GM18951 (cell line): ENCODE data around the gene CLIC6.

ENCODE experiments used
- POLR2A ChIP-seq: IDR thresholded peaks from 4 replicates; pipeline ENCODE4 v1.6.1; 2011; ENCODE audit warnings: mild to moderate bottlenecking; ENCODE audit not compliant: insufficient read length, insufficient read depth; ENCODE audit errors: extremely low read depth
- in situ Hi-C: fragments of 300-500 bp; cut with MboI; formaldehyde crosslinking; loops from one replicate; pipeline ENCODE4 v1.12.0; 2022; ENCODE audit warnings: low sequenced_read_pairs, mixed read lengths, inconsistent platforms; ENCODE audit not compliant: unreplicated experiment

Gene CLIC6

GRCh38 chr21:34745557-34746255 is 76.9 kb downstream of the CLIC6 start:
- no peak for TF ChIP-seq POLR2A

DNA sequence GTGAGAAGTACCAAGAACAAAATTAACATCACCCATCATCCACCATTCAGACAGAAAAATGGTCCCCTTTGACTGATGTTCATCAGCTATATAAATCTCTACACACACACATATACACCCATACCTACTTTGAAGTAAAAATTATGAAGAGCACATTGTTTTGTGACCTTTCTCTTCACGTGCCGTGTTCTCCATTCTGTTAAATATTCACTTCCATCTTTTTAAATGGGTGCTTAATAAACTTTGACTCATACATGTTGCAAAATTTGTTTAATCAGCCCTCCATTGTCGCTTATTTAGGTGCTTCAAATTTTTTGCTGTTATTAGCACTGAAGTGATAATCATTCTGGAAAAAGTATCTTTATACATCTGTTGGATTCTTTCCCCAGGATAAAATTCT is 80.1 kb downstream of the CLIC6 start:
- in situ Hi-C loops = loop anchor here (10.0 to 25.0 kb wide), 2 partner anchors 656 to 1088 kb away; no protein-coding TSS in a partner anchor
- no peak for TF ChIP-seq POLR2A

More at GRCh38 chr21:34745557-34746255, 76.9 kb downstream of the CLIC6 start:
- in situ Hi-C loops = loop anchor here (10.0 to 25.0 kb wide), 2 partner anchors 659 to 1092 kb away; no protein-coding TSS in a partner anchor

- in situ Hi-C loops = no loop called here
- no peak for TF ChIP-seq POLR2A
Measured at GRCh38 chr21:34754690-34755647, 86.2 kb downstream of the CLIC6 start.

DNA sequence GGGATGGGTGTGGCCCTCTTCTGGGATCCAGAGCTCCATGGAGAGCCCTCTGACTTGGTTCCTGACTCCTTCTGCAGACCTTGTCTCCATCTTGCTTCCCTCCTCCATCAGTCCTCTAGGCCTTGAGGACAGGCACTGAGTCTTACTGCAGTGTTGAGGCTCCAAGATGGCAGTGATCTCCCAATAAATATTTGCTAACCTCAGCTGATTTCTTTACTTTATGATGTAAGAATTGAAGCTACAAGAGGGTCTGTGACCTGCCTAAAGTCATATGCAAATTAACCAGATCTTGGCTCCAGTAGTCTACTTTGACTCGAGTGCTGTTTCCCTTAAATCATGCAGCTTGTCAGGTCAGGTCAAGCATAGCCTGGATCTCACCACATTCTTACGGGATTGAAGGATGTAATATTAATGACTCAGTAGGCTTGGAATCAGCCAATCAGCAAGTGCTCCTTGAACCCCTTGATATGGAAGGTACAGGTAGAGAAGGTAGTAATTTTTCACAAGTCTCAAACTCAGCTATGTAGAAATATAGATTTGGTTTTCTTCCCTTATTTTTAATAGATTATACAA is 93.0 kb downstream of the CLIC6 start:
- no peak for TF ChIP-seq POLR2A
- in situ Hi-C loops = no loop called here

GRCh38 chr21:34762786-34763185 is 94.0 kb downstream of the CLIC6 start:
- in situ Hi-C loops = no loop called here
- TF ChIP-seq POLR2A = no peak

GRCh38 chr21:34764715-34765284 is 96.0 kb downstream of the CLIC6 start:
- no peak for TF ChIP-seq POLR2A
- in situ Hi-C loops = no loop called here

GRCh38 chr21:34765619-34766018 is 96.8 kb downstream of the CLIC6 start:
- in situ Hi-C loops = no loop called here
- TF ChIP-seq POLR2A = no peak

- no peak for TF ChIP-seq POLR2A
- in situ Hi-C loops = no loop called here
Measured at GRCh38 chr21:34766862-34767261, 98.1 kb downstream of the CLIC6 start.
